AG10803 (cell line): ENCODE measurements around the gene ATP5F1A.

Experiments used
- DNase-seq: peaks from one replicate; pipeline ENCODE4 v3.0.0; 2010; ENCODE audit warnings: low read depth
- H3K4me3 ChIP-seq: 2 replicates; pipeline ENCODE4 v1.5.1; 2011; ENCODE audit warnings: mild to moderate bottlenecking, low read length, control low read depth
- TF ChIP-seq, protein P1 (sequence below): conservative IDR thresholded peaks from 2 replicates; pipeline ENCODE4 v1.5.1; 2011; ENCODE audit warnings: mild to moderate bottlenecking, low read length, control low read depth, inconsistent platforms

The ATP5F1A gene

DNA sequence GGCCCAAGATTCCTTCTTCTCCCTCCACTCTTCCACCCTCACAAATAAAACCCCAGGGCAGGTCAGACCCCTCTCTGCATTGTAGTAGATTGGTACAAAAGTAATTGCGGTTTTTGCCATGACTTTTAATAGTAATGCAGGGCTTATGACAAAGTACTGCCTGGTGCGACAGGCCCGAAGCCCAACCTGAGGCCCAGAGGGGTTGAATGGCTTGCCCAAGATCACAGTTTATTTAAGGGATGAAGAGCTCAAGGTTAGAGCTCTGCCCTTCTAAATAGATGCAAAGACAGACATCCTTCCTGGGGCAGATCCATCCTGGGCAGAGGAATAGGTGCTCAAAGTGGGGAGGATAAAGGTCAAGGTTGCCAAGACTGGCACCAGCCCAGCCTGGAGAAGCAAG, 25.1 kb downstream of the ATP5F1A start:
- H3K4me3 ChIP-seq: no peak overlapping the region; the same call in 1 of the 2 replicates
- TF ChIP-seq, protein P1, sequence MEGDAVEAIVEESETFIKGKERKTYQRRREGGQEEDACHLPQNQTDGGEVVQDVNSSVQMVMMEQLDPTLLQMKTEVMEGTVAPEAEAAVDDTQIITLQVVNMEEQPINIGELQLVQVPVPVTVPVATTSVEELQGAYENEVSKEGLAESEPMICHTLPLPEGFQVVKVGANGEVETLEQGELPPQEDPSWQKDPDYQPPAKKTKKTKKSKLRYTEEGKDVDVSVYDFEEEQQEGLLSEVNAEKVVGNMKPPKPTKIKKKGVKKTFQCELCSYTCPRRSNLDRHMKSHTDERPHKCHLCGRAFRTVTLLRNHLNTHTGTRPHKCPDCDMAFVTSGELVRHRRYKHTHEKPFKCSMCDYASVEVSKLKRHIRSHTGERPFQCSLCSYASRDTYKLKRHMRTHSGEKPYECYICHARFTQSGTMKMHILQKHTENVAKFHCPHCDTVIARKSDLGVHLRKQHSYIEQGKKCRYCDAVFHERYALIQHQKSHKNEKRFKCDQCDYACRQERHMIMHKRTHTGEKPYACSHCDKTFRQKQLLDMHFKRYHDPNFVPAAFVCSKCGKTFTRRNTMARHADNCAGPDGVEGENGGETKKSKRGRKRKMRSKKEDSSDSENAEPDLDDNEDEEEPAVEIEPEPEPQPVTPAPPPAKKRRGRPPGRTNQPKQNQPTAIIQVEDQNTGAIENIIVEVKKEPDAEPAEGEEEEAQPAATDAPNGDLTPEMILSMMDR: no peak
- no peak for DNase-seq

DNA sequence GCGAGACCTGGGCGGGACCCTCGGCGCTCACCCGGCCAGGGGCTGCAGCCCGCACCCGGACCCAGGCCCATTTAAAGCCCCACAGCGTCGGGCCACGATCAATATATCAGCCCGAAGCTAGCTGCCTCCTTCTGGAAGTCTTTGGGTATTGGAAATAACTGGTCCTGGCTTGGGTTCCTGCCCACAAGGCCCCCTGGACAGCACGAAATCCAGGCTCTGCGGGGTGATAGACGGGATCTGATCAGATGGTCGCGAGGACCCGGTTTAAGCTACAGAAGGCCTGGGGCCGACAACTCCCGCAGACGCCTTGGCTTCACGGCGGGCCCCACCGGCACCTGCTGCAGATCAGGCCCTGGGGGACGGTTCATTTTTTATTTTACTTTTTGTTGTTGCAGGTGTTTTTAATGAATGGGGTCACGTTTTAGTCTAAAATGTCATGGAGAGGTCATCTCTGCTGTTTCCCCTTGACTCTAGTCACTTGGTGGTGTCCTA, 25.7 kb downstream of the ATP5F1A start:
- H3K4me3 ChIP-seq: peak overlapping the region; percentile 73
- TF ChIP-seq, protein P1: no peak
- no peak for DNase-seq

DNA sequence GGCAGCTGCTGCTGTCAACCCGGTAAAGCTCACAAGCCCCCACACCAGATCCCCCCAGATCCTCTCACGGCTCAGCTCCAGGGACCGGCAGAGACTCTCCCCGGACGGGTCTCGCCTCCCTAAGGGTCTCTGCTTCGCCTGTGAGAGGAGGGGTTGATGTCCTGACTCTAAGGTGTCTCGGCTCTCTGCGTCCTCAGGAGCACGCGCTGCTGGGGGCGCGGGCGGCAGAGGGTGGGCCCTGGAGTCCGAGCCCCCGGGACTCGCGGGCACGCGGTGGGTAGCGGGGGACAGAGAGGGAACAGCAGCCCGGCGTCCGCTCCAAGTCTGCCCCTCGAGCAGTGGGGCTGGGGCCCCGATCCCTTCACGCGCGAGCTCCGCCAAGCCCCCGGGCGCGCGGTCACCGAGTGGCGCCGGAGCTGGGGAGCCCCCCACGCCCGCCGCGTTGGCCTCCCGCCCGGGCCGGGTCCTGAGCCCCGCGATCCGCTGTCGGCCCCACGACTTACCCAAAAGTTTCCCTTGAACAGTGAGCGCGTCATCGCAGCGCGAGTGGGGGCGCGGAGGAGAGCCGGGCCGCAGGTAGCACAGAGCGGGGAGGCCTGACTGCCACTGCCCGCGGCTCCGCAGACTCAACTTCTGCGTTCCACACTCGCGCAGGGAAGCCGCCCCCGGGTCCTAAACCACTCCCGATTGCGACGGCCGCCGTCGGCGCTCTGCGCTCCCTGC, 26.3 kb downstream of the ATP5F1A start, which contains the start of gene PSTPIP2:
Gene PSTPIP2, minus strand, starts transcription at position 608 of the 723 bp plus-strand sequence. Its CDS starts 72 bp downstream, at position 536.
- TF ChIP-seq, protein P1: no peak
- peak within 1 kb of the TSS; percentile 73 for H3K4me3 ChIP-seq
- peak; percentile 55 for DNase-seq

DNA sequence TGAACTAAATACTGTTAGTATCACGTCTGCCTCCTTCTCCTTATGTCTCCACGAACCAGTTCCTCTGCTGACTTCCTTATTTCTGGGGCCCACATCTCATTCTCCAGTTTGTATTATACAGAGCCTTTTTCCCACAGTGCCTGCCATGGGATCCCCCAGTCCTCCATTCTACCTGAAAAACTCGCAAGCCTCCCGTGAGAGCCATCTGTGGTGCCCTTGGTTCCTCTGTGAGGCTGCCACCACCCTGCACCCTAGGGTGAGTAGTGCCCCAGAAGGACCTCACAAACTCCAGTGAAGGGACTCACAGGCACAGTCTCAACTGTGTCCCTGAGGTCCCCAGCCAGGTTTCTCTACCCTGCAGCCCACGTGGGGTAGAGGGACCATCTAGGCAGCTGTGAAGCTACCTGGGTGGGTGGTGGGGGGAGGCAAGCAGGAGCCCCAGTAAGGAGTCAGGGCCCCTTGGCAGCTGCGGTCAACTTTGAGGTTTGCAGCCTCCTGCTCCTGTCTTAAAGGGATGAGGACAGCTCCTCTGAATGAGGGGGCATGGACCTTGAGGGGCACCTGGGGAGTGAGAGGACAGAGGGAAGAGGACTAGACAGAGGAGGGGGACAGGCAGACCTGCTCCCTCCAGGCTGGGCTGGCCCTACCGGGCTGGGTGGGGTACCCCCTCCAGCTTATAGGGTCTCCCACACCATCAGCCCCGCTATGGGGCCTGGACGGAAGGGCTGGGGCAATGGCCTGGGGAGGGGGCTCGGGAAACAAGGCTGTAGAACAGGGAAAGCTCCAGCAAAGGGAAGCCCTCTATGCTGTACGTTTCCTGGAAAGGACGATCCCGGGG, 27.1 kb downstream of the ATP5F1A start:
- TF ChIP-seq, protein P1: no peak
- peak overlapping the region; percentile 73 for H3K4me3 ChIP-seq
- DNase-seq: no peak

DNA sequence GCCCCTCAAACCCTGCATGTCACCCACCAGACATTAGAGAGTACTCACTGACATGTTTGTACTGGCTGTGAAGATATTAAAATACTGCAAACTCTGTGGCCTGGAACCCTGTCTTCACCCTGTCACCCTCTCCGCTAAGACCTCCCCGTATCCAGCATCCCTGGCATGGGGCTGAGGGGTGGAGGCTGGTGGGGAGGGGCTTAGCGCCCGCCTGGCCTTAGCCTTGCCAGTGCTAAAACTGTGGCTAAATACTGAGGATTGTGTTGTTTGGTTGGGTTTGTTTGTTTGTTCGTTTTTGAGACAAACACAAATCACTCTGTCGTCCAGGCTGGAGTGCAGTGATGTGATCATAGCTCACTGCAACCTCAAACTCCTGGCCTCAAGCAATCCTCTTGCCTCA, 27.9 kb downstream of the ATP5F1A start:
- no peak overlapping the region for H3K4me3 ChIP-seq
- TF ChIP-seq, protein P1: no peak
- DNase-seq: no peak

DNA sequence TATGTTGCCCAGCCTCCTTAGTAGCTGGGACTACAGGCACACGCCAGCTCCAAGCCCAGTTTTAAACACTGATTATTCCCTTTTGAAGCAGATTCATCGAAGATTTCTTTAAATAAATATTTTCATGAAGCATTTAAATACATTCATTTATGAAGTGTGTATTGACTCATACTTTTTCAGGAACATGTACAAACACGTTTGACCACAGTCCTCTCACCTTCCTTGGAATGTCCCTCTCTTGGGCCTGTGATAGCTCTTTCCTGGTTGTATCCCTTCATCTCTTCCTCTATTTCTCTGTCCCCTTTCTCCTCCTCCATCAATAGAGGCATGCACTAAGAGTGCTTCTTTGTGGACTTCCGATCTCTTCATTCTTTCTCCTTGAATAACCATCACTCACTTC, 28.6 kb downstream of the ATP5F1A start:
- DNase-seq: no peak
- no peak overlapping the region for H3K4me3 ChIP-seq

More for the DNA sequence above, 28.6 kb downstream of the ATP5F1A start:
- TF ChIP-seq, protein P1: no peak
